Activated CD8-positive, alpha-beta T cell treated with anti-CD3 and anti-CD28 coated beads, Interleukin-2, amount 10 ng/mL, durations not matched to agents 7 days and 5 days (primary cell): Measurements from ENCODE around the gene LIPG. TPM values are rescaled to one million over a fixed set of nuclear protein-coding genes. Genes with fewer than 3 reads are reported as not detected.

Experiments used
- total RNA-seq, 2 experiments: library from RNA; stranded (reverse); gene quantifications; one replicate each; pipeline ENCODE4 v1.2.3, GENCODE V29; 2021

LIPG gene
- total RNA-seq, 2 experiments from 2014 or later: 0.11 TPM; not detected in 1

Other genes with a start within 250 kb of the LIPG start
- 10 to 100 TPM; 61.9 to 68.1 TPM for gene DYM, start 101.4 kb upstream of the LIPG start, total RNA-seq
- gene C18orf32, start 74.8 kb upstream of the LIPG start, total RNA-seq: 10 to 100 TPM; 14.9 to 20.9 TPM
- 1,000 to 10,000 TPM; 1,415 to 1,420 TPM for gene RPL17, start 69.6 kb upstream of the LIPG start, total RNA-seq